ENCODE measurements around the gene MIER2.
A peak's percentile ranks its signal among the peaks of the same experiment; 100 is the strongest.

The MIER2 gene

DNA sequence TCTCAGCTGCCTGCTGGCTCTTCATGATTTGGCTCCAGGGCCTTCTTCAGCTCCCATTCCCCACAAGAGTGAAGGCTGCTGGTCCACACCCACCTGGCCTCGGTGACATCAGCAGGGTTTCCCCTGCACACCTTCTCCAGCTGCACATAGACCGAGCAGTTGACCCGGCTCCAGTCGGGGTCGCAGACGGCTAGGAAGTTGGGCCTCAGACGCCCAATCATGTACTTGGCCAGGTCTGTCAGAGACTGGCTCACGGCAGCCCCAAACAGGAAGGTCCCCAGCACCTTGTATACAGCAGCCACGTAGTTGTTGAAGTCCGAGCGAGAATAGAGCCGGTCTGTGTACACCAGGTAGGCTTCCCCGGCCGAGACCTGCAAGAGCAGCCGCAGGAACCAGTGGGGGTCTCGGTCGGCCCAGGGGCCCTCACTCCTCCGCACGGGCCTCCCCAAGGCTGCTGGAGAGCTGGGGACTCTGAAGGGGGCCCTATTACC, 57.2 kb downstream of the MIER2 start:
- Histone ChIP-seq H2BK5ac (ENCODE audit: low read length) (peak overlapping the region; percentile 82), H3K18ac (ENCODE audit: low read length) (no peak overlapping the region), H2AFZ (ENCODE audit: low read length) (no peak overlapping the region), H4K91ac (ENCODE audit: low read depth, low read length, poor library complexity) (no peak overlapping the region), H3K27me3 (ENCODE audit: control insufficient read depth in 3 of 3, insufficient read depth in 3 of 3, low read depth in 1 of 3, low read length in 3 of 3) (peaks cover 12 to 52% (median 31%) of the 10 kb centered on the region in 3 experiments), H2BK12ac (ENCODE audit: low read length) (no peak overlapping the region), H3K79me1 (ENCODE audit: low read depth, low read length) (no peaks in the 10 kb centered on the region), H2BK120ac (ENCODE audit: low read depth, low read length) (no peak overlapping the region), H3K4me1 (ENCODE audit: control insufficient read depth in 2 of 2, insufficient read depth in 1 of 2, low read depth in 1 of 2, low read length in 2 of 2) (peaks cover 4 to 7% of the 10 kb centered on the region in 2 donors), H3K9ac (ENCODE audit: low read depth, low read length, poor library complexity) (no peak overlapping the region), H3K27ac (replicated peaks; ENCODE audit: low read length) (no peak overlapping the region), H2AK5ac (ENCODE audit: low read depth, low read length) (no peak overlapping the region), H3K4ac (ENCODE audit: low read length) (no peak overlapping the region), H3K4me3 (ENCODE audit: low read length in 2 of 2) (no peak overlapping the region), H3K9me3 (replicated peaks in 1 of 2; ENCODE audit: control insufficient read depth in 2 of 2, insufficient read depth in 1 of 2, low read depth in 1 of 2, low read length in 2 of 2) (peaks cover 2% of the 10 kb centered on the region in 2 donors), H3K36me3 (replicated peaks in 1 of 2; ENCODE audit: control insufficient read depth in 2 of 2, insufficient read depth in 2 of 2, low read length in 2 of 2) (no peaks in the 10 kb centered on the region), H3K23ac (ENCODE audit: low read depth, low read length, poor library complexity) (no peak overlapping the region), H2BK15ac (ENCODE audit: low read length) (no peak overlapping the region), H3K4me2 (ENCODE audit: insufficient read depth, low read length, poor library complexity, severe bottlenecking) (no peak overlapping the region), H4K8ac (ENCODE audit: low read depth, low read length) (no peak overlapping the region), H3K14ac (ENCODE audit: low read length) (no peak overlapping the region)
- no peak for DNase-seq (ENCODE audit: low spot score)
- WGBS, 2 donors (ENCODE audit: extremely low coverage in 2 of 2, insufficient read length in 2 of 2, insufficient replicate concordance in 1 of 2), result no CpG with 5 or more reads among the region's 19 CpGs

DNA sequence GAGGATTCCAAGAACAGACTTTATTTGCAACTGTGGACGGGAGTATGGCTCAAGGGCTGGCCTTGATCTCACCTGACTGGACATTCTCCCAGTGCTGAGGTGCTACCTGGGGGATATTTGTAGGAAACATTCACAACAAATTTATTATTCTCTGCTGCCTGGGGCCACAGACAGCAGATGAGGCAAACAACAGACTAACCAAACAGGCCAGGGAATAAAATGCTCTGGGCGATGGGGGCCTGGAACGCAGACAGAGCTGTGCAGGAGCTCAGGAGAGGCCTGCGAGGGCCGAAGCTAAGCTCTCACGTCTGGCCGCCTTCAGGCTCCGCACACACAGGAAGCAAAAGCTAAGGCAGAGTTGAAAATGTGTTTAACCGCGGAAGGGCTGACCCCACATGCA, 61.2 kb downstream of the MIER2 start:
- Histone ChIP-seq H2AFZ (ENCODE audit: low read length) (no peak overlapping the region), H2BK15ac (ENCODE audit: low read length) (no peak overlapping the region), H3K4ac (ENCODE audit: low read length) (no peak overlapping the region), H3K27me3 (ENCODE audit: control insufficient read depth in 3 of 3, insufficient read depth in 3 of 3, low read depth in 1 of 3, low read length in 3 of 3) (peaks cover 0 to 26% (median 14%) of the 10 kb centered on the region in 3 experiments), H2BK12ac (ENCODE audit: low read length) (no peak overlapping the region), H3K23ac (ENCODE audit: low read depth, low read length, poor library complexity) (no peak overlapping the region), H3K4me3 (ENCODE audit: low read length in 2 of 2) (no peak overlapping the region), H3K79me1 (ENCODE audit: low read depth, low read length) (no peaks in the 10 kb centered on the region), H4K8ac (ENCODE audit: low read depth, low read length) (no peak overlapping the region), H4K91ac (ENCODE audit: low read depth, low read length, poor library complexity) (no peak overlapping the region), H3K9me3 (replicated peaks in 1 of 2; ENCODE audit: control insufficient read depth in 2 of 2, insufficient read depth in 1 of 2, low read depth in 1 of 2, low read length in 2 of 2) (no peaks in the 10 kb centered on the region), H2AK5ac (ENCODE audit: low read depth, low read length) (no peak overlapping the region), H3K14ac (ENCODE audit: low read length) (no peak overlapping the region), H3K27ac (replicated peaks; ENCODE audit: low read length) (no peak overlapping the region), H3K4me2 (ENCODE audit: insufficient read depth, low read length, poor library complexity, severe bottlenecking) (no peak overlapping the region), H2BK5ac (ENCODE audit: low read length) (no peak overlapping the region), H2BK120ac (ENCODE audit: low read depth, low read length) (no peak overlapping the region), H3K9ac (ENCODE audit: low read depth, low read length, poor library complexity) (no peak overlapping the region), H3K36me3 (replicated peaks in 1 of 2; ENCODE audit: control insufficient read depth in 2 of 2, insufficient read depth in 2 of 2, low read length in 2 of 2) (no peaks in the 10 kb centered on the region), H3K18ac (ENCODE audit: low read length) (no peak overlapping the region), H3K4me1 (ENCODE audit: control insufficient read depth in 2 of 2, insufficient read depth in 1 of 2, low read depth in 1 of 2, low read length in 2 of 2) (peaks cover 9 to 11% of the 10 kb centered on the region in 2 donors)
- DNase-seq (ENCODE audit: low spot score), result no peak
- WGBS, 2 donors (ENCODE audit: extremely low coverage in 2 of 2, insufficient read length in 2 of 2, insufficient replicate concordance in 1 of 2), result no CpG with 5 or more reads among the region's 10 CpGs

DNA sequence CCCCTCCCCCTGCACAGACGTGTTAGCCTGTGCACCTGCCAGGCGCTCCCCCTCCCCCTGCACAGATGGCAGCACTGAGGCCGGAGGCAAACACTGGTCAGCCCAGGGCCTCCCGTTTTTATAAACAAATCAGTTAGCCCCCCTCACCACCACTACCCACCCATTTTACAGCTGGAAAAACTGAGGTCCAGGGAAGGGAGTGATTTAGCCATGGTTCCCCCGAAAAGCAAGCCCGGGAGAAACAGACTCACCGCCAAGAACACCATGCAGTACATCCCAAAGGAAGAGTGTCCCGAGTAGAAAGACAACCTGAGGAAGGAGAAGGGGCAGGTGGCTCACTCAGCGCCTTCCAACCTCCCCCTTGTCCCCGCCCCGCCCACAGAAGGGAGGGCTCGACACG, 62.1 kb downstream of the MIER2 start:
- no peak overlapping the region for H4K91ac ChIP-seq (ENCODE audit: low read depth, low read length, poor library complexity)
- H3K14ac ChIP-seq (ENCODE audit: low read length), result no peak overlapping the region
- H2BK5ac ChIP-seq (ENCODE audit: low read length), result no peak overlapping the region
- H3K4me2 ChIP-seq (ENCODE audit: insufficient read depth, low read length, poor library complexity, severe bottlenecking), result no peak overlapping the region
- no peak overlapping the region for H2AK5ac ChIP-seq (ENCODE audit: low read depth, low read length)
- no peaks in the 10 kb centered on the region for H3K9me3 ChIP-seq (replicated peaks in 1 of 2; ENCODE audit: control insufficient read depth in 2 of 2, insufficient read depth in 1 of 2, low read depth in 1 of 2, low read length in 2 of 2)
- H3K79me1 ChIP-seq (ENCODE audit: low read depth, low read length), result no peaks in the 10 kb centered on the region
- H3K4ac ChIP-seq (ENCODE audit: low read length), result no peak overlapping the region
- no CpG with 5 or more reads among the region's 13 CpGs for WGBS, 2 donors (ENCODE audit: extremely low coverage in 2 of 2, insufficient read length in 2 of 2, insufficient replicate concordance in 1 of 2)
- H2AFZ ChIP-seq (ENCODE audit: low read length), result no peak overlapping the region
- H2BK120ac ChIP-seq (ENCODE audit: low read depth, low read length), result no peak overlapping the region
- no peak overlapping the region for H3K4me3 ChIP-seq (ENCODE audit: low read length in 2 of 2)
- H3K27ac ChIP-seq (replicated peaks; ENCODE audit: low read length), result no peak overlapping the region
- H3K23ac ChIP-seq (ENCODE audit: low read depth, low read length, poor library complexity), result no peak overlapping the region
- DNase-seq (ENCODE audit: low spot score), result no peak
- H3K18ac ChIP-seq (ENCODE audit: low read length), result no peak overlapping the region
- H4K8ac ChIP-seq (ENCODE audit: low read depth, low read length), result no peak overlapping the region
- no peak overlapping the region for H2BK15ac ChIP-seq (ENCODE audit: low read length)
- no peak overlapping the region for H3K9ac ChIP-seq (ENCODE audit: low read depth, low read length, poor library complexity)
- H2BK12ac ChIP-seq (ENCODE audit: low read length), result no peak overlapping the region
- peaks cover 9 to 13% of the 10 kb centered on the region in 2 donors for H3K4me1 ChIP-seq (ENCODE audit: control insufficient read depth in 2 of 2, insufficient read depth in 1 of 2, low read depth in 1 of 2, low read length in 2 of 2)
- H3K36me3 ChIP-seq (replicated peaks in 1 of 2; ENCODE audit: control insufficient read depth in 2 of 2, insufficient read depth in 2 of 2, low read length in 2 of 2), result no peaks in the 10 kb centered on the region
- peaks cover 0 to 25% (median 14%) of the 10 kb centered on the region in 3 experiments for H3K27me3 ChIP-seq (ENCODE audit: control insufficient read depth in 3 of 3, insufficient read depth in 3 of 3, low read depth in 1 of 3, low read length in 3 of 3)

DNA sequence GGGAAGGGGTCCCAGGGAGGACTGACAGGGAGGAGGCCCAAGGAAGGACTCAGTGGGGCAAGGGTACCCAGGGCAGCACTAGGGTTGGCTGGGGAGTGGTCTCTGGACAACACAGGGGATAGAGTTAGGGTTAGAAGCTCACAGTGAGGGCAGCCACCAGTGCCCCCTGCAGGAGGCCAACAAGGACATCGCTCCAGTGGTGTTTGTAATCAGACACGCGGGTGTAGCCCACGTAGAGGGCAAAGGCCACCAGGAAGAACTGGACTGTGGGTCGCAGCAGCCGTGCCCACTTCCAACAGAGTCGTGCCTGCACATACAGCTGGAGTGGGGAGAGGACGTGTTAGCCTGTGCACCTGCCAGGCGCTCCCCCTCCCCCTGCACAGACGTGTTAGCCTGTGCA, 62.6 kb downstream of the MIER2 start:
- H3K79me1 ChIP-seq (ENCODE audit: low read depth, low read length), result no peaks in the 10 kb centered on the region
- H2BK120ac ChIP-seq (ENCODE audit: low read depth, low read length), result no peak overlapping the region
- H2BK15ac ChIP-seq (ENCODE audit: low read length), result no peak overlapping the region
- H2AK5ac ChIP-seq (ENCODE audit: low read depth, low read length), result no peak overlapping the region
- no peak overlapping the region for H3K14ac ChIP-seq (ENCODE audit: low read length)
- no CpG with 5 or more reads among the region's 10 CpGs for WGBS, 2 donors (ENCODE audit: extremely low coverage in 2 of 2, insufficient read length in 2 of 2, insufficient replicate concordance in 1 of 2)
- peaks cover 9 to 14% of the 10 kb centered on the region in 2 donors for H3K4me1 ChIP-seq (ENCODE audit: control insufficient read depth in 2 of 2, insufficient read depth in 1 of 2, low read depth in 1 of 2, low read length in 2 of 2)
- no peak overlapping the region for H2BK12ac ChIP-seq (ENCODE audit: low read length)
- no peak overlapping the region for H3K4me2 ChIP-seq (ENCODE audit: insufficient read depth, low read length, poor library complexity, severe bottlenecking)
- no peak overlapping the region for H3K18ac ChIP-seq (ENCODE audit: low read length)
- no peaks in the 10 kb centered on the region for H3K9me3 ChIP-seq (replicated peaks in 1 of 2; ENCODE audit: control insufficient read depth in 2 of 2, insufficient read depth in 1 of 2, low read depth in 1 of 2, low read length in 2 of 2)
- no peak overlapping the region for H2AFZ ChIP-seq (ENCODE audit: low read length)
- DNase-seq (ENCODE audit: low spot score), result no peak
- no peak overlapping the region for H3K27ac ChIP-seq (replicated peaks; ENCODE audit: low read length)
- H4K91ac ChIP-seq (ENCODE audit: low read depth, low read length, poor library complexity), result no peak overlapping the region
- no peak overlapping the region for H3K4ac ChIP-seq (ENCODE audit: low read length)
- peaks cover 0 to 24% (median 14%) of the 10 kb centered on the region in 3 experiments for H3K27me3 ChIP-seq (ENCODE audit: control insufficient read depth in 3 of 3, insufficient read depth in 3 of 3, low read depth in 1 of 3, low read length in 3 of 3)
- no peaks in the 10 kb centered on the region for H3K36me3 ChIP-seq (replicated peaks in 1 of 2; ENCODE audit: control insufficient read depth in 2 of 2, insufficient read depth in 2 of 2, low read length in 2 of 2)
- H3K23ac ChIP-seq (ENCODE audit: low read depth, low read length, poor library complexity), result peak overlapping the region; percentile 55
- no peak overlapping the region for H3K9ac ChIP-seq (ENCODE audit: low read depth, low read length, poor library complexity)
- H4K8ac ChIP-seq (ENCODE audit: low read depth, low read length), result no peak overlapping the region
- no peak overlapping the region for H3K4me3 ChIP-seq (ENCODE audit: low read length in 2 of 2)
- H2BK5ac ChIP-seq (ENCODE audit: low read length), result no peak overlapping the region
